ENCODE results near the gene BOC.
"Not testable (repeated sequence)": the region's sequence is repeated elsewhere in the genome, so short reads cannot be mapped to it uniquely, and the experiment has no call there.

Gene BOC, protein sequence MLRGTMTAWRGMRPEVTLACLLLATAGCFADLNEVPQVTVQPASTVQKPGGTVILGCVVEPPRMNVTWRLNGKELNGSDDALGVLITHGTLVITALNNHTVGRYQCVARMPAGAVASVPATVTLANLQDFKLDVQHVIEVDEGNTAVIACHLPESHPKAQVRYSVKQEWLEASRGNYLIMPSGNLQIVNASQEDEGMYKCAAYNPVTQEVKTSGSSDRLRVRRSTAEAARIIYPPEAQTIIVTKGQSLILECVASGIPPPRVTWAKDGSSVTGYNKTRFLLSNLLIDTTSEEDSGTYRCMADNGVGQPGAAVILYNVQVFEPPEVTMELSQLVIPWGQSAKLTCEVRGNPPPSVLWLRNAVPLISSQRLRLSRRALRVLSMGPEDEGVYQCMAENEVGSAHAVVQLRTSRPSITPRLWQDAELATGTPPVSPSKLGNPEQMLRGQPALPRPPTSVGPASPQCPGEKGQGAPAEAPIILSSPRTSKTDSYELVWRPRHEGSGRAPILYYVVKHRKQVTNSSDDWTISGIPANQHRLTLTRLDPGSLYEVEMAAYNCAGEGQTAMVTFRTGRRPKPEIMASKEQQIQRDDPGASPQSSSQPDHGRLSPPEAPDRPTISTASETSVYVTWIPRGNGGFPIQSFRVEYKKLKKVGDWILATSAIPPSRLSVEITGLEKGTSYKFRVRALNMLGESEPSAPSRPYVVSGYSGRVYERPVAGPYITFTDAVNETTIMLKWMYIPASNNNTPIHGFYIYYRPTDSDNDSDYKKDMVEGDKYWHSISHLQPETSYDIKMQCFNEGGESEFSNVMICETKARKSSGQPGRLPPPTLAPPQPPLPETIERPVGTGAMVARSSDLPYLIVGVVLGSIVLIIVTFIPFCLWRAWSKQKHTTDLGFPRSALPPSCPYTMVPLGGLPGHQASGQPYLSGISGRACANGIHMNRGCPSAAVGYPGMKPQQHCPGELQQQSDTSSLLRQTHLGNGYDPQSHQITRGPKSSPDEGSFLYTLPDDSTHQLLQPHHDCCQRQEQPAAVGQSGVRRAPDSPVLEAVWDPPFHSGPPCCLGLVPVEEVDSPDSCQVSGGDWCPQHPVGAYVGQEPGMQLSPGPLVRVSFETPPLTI

DNA sequence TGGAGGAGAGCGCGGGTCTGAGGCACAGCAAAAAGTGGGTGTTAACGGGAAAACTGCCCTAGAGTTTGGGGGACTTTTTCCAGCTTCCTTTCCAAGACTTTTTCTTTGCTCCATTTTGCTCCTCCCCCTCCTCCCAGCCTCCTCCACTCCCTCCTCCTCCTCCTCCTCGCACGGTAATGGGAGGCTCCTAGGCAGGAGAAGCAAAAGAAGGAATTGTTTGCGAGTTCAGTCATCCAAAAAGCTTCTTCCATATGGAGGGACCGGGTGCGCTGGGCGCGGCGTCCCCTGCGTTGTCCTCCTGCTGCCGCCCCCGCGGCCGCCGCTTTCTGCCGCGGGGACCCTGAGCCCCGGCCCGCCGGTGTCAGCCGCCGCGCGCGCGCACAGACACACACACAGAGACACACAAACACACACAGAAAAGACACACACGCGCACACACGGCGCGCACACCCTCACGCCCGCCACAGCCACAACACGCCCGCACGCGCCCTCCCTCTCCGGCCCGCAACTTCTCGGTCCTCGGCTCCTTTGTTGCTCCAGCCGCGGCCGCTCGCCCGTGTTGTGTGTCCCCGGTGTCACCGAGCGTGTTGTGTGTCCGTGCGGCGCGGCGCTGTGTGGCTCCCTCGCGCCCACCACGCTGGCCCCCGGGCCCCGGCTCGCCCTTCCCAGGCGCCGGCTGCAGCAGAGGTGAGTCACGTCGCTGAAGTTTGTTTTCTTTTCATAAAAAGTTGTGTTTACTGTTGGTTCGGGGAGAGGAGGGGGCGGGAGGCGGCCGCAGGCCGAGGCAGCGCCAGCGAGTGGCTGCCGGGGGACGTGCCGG, at the start of gene BOC:
Gene BOC, plus strand, starts transcription at position 228 of the 820 bp plus-strand sequence. CDS start 38,246 bp downstream, outside the sequence.
- DNase-seq (ENCODE audit: low spot score), result peak; percentile 84

DNA sequence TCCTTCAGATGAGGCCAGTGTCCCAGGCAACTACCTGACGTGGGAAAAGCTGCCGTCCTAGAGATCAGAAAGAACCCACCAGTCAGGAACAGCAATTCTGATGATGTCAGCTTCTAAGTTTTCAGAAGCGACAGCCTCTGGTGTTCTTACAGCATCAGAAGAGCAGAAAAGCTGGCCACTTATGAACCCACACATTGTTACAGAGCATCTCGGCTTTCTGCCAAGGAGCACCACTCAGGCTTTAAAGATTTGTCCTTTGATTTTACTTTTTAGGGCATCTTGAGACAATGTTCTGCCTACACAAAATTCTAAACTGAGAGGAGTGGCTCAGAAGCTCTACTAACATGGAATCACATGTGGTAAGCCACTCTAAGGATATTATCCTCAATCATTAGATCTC, 49.7 kb upstream of the BOC start:
- DNase-seq (ENCODE audit: low spot score), result no peak

DNA sequence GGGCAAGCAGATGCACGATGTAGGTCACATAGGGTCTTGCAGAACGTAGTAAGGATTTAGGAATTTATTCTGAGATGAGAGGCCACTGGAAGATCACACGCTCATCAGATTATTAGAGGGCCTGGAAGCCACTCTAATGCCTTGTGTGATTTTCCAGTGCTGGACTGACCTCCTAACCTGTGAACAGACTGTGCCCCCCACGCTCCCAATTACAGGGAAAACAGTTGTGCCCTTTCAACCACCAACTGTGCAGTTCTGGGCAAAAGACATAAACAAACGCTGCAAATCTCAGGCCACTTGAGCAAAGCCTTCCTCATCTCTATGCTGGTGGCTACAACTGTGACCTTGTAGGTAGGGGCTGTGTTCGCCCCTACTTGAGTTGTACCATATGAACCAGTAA, 48.2 kb upstream of the BOC start:
- no peak for DNase-seq (ENCODE audit: low spot score)

DNA sequence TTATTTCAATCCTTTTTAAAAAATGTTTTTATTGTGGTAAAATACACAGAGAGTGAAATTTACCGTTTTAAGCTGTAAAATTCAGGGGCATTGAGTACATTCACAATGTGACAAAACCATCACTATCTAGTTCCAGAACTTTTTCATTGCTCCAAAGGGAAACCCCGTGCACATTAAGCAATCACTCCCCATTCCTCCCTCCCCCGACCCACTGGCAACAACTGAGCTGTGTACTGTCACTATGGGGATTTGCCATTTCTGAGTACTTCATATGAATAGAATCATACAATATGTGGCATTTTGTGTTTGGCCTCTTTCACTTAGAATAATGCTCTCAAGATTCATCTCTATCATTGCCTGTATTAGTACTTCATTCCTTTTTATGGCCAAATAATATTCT, 45.5 kb upstream of the BOC start:
- DNase-seq (ENCODE audit: low spot score), result no peak

DNA sequence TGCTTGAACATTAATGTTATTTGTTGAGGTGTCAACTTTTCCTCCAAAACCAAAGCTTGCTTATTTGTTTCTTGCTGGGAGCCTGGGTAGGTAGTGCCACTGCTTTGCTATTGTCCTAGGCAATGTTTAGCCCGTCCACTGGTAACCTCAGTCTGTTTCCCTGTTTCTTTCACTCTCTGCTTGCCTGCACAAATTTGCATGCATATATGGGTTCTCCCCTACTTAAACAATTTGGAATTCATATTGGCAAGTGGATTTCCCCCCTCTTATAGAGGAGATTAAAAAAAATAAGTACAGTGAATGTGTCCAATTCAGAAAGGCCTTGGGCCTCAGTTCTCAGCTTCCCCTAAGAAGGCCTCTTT, 45.0 kb upstream of the BOC start:
- no peak for DNase-seq (ENCODE audit: low spot score)

DNA sequence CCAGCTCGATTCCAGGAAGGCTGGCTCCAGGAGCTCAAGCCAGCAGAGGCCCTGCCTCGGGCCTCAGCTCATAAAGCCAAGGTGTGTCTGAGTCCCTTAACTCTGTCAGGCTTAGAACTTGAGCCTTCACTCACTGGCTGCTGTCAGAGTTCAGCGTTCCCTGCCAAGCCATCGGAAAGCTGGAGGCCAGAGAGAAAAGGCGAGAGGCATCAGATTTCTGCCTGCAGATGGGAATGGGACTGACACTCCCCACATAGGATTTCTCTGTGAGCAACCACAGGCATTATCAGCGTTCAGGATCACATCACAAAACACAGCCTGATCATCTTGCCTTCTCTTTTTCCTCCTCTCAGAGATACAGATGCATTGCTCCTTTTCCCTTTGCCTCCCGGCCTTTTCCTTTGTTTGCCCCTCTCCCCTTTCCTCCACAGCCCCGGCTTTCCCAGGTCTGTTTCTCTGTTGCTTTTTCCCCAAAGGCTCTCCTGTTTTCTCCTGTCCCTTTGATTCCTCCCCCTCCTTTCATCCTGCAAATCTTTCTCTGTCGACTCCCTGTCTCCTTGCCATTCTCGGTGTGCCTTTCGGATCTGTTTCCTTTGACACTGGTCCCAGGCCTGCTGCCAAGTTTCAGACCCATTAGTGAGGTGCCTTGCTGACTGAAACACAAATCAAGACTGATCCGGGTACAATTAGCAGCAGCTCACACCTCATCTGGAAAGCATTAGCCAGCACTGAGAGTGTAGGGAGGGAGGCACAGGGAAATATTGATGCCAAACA, 44.5 kb upstream of the BOC start:
- peak; percentile 79 for DNase-seq (ENCODE audit: low spot score)

DNA sequence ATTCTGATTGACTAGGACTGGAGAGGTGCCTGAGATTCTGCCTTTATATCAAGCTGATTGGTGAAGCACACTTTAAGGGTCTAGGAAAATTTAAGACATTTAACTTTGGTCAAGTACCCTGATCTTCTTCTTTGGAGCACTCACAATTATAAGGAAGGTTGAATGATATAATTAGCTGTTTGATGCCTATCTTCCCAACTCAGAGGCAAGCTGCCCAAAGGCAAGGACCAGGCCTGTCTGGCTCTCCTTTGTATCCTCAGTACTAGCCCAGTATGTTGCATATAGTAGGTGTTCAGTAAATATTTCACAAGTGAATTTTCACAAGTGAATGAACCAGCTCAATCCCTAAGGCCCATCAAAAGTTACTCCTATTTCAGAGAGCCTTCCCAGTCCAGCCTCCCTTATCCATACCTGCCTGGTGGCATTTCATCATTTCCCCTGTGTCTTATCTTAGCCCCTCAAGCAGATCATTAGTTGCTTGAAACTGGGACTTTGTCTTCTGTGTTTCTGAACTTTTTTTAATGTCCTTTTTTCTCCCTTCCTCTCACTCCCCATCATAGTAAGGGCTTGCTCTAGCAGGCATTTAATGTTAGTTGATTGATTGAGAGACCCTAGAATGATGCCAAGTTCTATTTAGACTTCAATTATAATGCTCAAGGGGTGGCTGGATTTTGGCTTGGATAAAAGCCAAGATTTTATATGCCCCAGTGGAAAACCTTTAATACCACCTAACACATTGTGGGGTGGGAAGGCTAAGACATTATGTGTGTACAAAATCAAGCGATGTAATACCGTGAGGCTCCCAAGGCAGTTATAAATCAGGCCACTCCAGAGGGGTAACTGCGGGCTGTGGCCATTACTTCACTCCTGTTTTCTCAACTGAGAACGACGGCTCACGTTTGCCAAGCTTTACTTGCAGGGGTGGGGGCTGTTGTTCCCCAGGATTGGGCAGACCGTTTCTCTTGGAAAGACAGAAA, 43.2 kb upstream of the BOC start:
- no peak for DNase-seq (ENCODE audit: low spot score)

DNA sequence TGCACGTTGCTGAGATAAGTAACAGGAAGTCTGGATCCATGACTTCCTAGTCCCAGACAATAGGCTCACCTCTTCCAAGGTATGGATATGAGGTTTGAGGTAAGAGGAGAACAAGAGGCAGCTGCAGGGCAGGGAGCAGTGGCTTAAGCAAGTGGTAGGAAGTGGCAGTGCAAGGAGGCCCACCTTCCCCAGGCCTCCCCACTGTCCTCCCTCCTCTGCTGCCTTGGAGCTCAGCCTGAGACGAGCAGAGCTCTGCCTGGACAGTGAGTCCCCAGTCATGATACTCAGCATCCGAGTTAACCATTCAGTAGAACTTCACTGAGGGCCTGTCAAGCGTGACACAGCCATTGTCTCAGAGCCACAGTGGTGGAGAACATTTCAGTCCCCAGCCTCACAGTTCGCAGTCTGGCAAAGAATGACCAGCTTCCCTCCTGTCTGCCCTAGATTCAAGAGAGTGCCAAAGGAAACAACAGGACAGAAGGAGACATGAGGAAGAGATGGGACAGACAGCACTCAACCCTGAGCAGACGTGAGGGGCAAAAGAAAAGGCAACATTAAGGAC, 41.4 kb upstream of the BOC start:
- no peak for DNase-seq (ENCODE audit: low spot score)

DNA sequence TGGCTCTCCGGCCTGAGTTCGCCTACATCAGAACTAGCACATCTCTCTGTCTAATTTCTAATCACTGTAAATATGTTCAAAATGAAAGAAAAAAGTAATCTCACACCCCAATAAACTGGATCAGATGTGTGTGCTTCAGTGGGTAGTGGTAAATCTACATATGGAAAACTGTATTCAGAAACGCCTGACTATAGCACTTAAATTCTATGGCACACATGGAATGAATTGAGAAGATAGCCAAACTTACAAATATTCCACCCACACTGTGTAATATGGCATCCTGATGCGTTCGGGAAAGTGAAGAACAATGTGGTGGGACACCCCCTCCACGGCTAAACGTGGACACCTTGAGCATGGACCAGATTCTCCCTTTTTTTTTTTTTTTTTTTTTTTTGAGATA, 40.6 kb upstream of the BOC start:
- no peak for DNase-seq (ENCODE audit: low spot score)

DNA sequence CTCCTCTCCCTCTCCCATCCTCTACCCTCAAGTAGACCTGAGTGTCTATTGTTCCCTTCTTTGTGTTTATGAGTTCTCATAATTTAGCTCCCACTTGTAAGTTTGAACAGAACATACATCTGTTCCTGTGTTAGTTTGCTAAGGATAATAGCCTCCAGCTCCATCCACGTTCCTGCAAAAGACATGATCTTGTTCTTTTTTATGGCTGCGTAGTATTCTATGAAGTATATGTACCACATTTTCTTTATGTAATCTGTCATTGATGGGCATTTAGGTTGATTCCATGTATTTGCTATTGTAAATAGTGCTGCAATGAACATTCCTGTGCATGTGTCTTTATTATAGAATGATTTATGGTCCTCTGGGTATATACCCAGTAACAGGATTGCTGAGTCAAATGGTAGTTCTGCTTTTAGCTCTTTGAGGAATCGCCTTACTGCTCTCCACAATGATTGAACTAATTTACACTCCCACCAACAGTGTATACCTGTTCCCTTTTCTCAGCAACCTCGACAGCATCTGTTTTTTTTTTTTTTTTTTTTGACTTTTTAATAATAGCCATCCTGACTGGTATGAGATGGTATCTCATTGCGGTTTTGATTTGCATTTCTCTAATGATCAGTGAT, 39.6 kb upstream of the BOC start:
- DNase-seq (ENCODE audit: low spot score), result not testable (repeated sequence)

DNA sequence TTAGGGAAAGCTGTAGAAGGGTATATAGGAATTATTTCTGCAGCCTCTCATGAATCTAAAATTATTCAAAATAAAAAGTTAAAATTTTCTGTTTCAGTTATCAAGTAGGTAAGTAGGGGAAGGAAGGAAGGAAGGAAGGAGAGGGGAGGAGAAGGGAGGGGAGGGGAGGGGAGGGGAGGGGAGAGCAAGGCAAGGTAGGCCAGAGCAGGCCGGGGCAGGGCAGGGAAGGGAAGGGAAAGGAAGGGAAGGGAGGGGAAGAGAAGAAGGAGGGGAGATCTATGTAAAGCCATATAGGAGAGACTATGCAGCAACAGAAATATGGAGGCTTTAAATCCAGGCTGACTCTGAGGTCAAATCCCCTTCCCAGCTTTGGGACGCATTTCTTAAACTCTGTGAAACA, 38.3 kb upstream of the BOC start:
- DNase-seq (ENCODE audit: low spot score), result no peak

DNA sequence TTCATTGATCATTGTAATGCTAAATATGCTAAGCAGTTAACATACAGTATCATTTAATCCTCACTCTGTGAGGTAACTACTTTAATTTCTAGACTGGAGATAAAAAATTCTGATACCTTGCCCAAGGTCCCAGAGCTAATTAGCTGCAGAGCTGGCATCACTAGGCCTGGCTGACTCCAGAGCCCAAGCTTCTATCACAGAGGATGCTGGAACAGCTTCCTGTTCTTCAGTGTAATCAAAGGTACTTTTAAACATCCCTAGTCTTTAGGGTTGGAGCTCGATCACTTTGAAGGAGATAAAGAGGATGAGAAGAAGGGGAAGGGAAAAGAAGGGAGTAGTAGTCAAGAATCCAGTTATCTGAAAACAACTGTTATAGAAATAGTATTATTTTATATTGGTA, 37.1 kb upstream of the BOC start:
- no peak for DNase-seq (ENCODE audit: low spot score)

DNA sequence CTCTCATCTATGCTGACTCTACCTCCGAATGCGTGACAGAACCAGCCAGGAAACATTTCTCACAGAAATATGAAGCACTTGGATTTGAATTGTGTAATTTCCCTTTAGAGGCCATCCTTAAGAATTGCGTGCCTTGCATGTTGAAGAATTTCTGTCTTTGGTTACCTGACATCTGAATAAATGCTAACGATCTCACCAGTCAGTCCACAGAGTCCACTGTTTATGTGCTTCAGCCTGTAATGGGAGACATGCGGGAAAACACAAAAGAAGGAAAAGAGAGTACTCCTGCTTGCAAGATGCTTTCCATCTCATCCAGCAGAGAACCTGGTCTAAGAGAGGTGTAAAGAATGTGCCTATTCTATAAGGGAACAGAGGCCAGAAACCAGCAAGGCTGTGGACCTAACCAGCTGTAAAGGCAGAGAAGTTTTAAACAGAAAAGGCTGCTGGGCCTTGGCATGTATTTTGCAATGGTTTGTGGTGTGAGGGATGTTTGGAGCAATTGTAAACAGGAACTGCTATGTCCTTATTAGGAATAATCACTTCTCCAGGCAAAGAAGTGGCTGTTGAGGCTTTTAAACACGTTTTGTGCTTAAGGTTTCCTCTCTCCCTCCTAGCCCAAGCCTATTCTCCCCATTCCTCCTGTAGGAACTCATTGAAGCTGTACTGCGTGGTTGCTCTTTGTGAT, 36.4 kb upstream of the BOC start:
- DNase-seq (ENCODE audit: low spot score), result peak; percentile 26

DNA sequence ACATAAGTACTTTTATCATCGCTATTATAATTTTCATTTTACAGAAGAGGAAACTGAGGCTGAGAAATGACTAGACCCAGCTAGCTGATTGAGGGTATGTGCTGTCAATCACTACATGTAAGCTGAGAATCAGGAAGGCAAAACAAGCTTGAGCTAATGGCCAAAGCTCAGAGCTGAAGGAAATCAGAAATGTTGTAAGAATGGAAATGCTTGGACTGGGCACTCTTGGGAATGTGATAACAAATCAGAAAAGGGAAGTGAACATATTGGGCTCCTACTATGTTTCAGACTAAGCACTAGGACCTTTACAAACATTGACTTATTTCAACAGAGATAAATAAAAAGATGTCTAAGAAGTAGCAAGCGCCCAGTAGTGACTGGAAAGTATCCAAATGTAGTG, 33.8 kb upstream of the BOC start:
- DNase-seq (ENCODE audit: low spot score), result no peak

DNA sequence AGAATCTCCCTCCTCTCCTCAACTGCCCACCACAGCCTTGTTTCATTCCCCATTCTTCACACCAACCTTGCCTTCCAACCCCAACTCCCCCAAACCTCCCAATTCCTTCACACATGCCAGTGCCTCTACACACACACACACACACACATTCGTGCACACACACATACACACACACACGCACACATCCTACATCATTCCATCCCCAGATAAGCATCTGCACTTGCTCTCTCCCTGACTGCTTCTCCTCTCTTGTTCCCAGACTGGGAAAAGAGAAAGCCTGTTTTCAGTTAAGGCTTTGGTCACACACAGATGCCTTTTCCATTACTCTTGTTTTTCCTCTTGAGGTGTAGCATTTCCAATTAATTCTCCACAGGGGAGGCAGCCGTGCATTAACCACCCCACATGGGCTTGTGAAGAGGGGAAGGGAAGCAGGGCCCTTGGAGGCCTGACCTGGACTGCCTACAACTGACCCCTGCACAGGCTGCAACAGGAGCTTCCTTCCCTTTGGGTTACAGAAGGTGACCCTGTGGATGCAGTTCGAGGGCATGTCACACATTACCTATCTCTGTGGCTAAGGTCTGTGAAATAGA, 32.0 kb upstream of the BOC start:
- no peak for DNase-seq (ENCODE audit: low spot score)

DNA sequence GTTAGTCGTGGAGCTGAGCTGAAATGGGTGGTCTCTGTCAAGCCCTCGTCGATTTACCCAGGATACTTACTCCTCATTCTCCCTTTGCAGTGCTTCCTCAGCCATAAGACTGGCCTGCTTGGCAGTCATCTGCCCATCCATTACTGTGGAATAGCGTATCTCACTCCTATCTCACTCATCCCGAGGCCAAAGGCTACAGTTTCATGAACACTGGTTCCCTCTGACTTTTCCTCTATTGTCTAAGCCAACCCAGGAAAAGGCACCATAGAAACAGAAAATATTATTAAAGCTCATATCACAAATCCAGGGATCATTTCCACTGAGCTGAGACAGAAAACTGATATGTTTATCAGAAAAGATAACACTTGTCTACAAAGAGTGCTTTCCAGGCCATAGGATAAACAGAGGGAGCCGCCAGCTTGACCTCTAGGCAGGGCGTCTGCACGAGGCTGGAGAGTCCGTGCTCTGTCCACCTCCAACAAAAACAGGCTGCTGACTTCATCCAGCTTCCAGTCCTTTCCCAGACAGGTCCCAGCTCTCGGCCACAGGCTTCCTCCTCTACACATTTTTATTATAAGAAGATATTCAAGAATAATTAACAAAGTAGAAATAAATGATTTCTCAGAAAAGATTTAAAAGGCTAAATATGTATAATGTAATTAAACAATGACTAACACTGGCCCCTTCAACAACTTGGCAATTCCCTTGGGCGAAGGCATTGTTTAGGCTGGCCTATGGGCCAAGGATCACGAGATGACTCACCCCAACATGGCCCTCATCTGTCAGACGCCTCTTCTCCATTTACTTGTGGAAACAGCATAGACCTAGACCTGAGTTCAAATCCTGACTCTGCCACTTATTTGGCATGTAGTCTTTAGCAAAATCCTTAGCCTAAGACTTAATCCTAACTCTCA, 27.4 kb upstream of the BOC start:
- no peak for DNase-seq (ENCODE audit: low spot score)

DNA sequence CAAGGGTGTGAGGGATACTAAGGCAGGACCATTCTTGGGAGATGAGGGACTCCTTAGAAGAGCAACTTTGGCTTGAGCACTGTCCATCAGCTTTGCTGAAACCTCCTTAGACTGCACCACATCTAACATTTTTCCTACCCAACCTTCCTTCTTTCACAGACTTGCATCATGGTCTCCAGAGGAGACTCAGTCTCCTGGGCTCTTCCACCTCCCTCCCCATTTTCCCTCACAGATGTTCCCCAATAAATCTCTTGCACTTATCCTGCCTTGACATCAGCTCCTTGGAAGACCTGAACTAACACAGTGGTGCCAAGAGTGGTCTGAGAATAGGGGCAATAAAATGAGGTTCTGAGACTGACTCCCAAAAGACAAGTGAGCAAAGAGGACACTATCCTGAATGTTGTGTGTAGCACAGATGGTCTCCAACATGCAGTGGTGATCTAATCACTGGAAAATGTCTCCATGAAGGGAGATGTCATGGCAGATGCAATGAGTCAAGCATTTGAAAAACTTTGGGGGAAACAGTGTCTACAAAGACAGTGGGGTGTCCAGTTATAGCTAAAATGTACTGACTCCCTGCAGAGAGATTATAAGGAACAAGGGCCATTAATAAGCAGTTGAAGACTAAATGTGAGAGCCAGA, 26.0 kb upstream of the BOC start:
- DNase-seq (ENCODE audit: low spot score), result no peak
